ENCODE results near the gene PPP2R5D.

The PPP2R5D gene

DNA sequence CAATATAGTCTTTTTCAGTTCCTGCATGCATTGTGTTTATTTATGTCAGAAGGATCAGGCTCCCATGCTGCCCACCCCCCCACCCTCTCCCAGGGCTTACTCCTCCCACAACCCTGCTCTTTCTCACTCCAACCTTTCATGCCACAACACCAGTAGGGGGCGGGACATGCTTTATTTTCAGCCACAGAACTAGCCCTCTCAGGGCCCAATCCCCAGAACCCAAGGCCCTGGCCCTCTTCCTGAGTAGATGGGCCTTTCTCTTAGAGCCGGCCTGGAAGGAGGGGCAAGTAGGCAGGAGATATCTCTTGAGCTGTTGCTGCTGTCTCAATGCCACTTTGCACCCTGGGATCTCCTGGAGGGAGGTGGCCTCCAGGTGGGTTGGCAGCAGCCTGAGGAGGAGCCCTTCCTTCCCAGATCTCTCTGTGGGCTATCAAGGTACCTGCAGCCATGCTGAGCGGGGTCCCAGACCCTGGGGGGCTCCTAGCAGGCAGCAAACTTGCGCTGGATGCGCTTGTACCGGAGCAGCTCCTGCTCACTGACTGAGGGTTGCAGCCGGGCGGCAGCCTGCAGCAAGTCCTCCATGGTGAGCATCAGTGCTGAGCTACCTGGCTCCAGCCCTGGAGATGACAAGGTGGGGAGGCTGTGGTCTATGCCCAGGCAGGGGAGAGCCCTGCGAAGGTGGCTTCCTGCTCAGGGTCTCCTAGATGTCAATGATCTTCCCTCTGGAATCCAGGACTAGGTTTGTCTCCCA, 20.3 kb upstream of the PPP2R5D start:
- no peak for DNase-seq

DNA sequence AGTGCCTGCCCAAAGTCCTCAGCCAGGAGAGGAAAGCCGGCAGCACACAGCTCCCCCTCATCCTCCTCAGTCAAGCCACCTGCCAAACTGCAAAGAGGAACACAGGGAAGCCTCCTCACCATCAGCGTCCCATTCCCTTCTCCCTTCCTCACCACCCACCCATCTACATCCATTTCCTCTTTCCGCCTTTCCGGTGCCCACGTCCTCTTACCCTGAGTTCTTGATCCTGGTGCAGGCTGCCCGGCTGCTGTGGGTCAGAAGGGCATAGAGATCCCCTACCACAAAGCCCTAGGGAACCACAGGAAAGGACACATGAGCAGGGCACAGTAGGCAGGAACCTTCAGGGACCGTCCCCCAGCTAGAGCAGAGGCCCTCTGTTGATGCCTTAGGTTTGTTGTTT, 17.8 kb upstream of the PPP2R5D start:
- no peak for DNase-seq

DNA sequence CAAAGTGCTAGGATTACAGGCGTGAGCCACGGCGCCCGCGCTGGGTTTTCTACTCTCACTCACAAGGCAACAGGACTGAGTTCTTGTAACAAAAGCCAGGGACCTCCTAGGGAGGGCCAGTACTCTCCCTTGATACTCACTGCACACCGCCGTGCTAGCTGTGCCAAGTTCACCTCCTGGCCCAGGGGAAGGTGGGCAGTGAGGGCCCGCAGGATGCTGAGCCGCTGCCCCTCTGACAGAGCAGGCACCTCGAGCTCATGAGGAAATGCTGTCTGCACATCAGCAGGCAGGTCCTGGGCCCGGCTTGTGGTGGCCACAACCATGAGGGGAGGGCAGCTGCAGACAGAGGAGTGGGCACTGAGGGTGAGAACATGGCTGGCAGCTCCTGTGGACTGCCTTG, 17.1 kb upstream of the PPP2R5D start:
- no peak for DNase-seq

GRCh38 chr6:42968126-42968701, 16.2 kb upstream of the PPP2R5D start:
- no peak for DNase-seq

DNA sequence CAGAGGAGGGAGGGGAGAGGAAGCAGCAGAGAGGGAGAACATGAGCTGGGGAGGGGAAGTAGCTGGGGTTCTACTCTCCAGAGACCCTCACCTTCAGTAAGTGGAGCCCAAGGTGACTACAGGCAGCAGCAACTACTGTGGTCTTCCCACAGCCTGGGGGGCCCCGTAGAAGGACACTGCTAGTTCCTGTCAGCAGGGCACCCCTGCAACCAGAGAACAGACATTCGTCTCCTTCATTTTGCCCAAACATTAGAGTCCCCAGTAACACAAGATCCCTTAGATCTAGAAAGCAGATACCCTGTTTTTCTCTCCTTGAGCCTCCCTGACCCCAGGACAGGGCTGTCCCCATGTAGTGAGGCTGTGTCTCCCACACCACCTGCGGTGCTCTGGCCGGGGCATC, 15.6 kb upstream of the PPP2R5D start:
- DNase-seq, result no peak

DNA sequence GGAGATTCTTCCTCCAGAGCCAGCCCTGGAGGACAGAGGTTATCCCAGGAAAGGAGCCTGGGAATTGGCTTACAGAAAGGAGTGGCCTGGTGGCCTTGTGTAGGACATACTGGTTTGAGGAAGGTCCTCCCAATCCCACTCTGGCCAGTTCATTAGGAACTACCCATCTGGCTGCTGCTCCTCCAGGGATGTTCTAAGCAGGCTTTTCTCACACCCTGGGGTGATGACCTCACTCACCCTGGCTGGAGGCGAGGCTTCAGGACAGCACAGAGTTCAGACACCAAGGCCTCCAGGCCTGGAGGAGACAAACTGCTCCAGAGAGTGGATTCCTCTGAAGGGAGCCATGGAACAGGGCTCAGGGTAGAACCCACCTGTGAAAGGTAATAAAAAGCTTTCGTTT, 14.9 kb upstream of the PPP2R5D start:
- no peak for DNase-seq

- DNase-seq, result no peak
These were observed 14.4 kb upstream of the PPP2R5D start for GRCh38 chr6:42969934-42970333.

- no peak for DNase-seq
These were observed 13.3 kb upstream of the PPP2R5D start for GRCh38 chr6:42970871-42971612.

- DNase-seq, result no peak
These were observed 12.5 kb upstream of the PPP2R5D start for GRCh38 chr6:42971746-42972327.

GRCh38 chr6:42973926-42974325, 10.4 kb upstream of the PPP2R5D start:
- no peak for DNase-seq

DNA sequence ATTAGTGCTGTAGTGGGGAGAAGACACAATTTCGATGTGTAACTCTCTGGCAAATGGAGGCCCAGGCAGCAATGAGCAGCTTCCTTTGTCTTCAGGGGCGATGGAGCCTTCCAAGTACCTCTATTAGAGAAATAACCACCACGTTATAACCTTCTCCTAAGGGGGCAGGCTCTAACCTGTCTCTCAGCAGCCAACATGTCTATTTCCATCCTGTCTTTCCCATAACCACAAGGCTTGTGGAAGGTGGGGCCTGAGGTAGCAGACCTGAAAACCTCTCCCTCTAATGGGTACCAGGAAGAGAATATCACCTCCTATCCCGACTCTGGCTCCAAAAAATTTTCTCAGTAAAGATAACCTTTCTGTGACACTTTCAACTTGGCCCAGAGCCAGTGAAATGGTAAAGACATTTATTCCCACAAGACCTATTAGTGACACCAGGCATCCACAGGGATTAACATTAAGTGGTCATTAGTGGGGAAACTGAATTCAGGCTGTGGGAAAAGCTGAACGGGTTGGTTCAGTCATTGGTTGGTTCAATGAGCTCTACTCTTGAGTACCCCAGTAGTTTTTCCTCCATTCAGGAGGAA, 9.4 kb upstream of the PPP2R5D start:
- no peak for DNase-seq

GRCh38 chr6:42978487-42978838, 5.9 kb upstream of the PPP2R5D start:
- no peak for DNase-seq

DNA sequence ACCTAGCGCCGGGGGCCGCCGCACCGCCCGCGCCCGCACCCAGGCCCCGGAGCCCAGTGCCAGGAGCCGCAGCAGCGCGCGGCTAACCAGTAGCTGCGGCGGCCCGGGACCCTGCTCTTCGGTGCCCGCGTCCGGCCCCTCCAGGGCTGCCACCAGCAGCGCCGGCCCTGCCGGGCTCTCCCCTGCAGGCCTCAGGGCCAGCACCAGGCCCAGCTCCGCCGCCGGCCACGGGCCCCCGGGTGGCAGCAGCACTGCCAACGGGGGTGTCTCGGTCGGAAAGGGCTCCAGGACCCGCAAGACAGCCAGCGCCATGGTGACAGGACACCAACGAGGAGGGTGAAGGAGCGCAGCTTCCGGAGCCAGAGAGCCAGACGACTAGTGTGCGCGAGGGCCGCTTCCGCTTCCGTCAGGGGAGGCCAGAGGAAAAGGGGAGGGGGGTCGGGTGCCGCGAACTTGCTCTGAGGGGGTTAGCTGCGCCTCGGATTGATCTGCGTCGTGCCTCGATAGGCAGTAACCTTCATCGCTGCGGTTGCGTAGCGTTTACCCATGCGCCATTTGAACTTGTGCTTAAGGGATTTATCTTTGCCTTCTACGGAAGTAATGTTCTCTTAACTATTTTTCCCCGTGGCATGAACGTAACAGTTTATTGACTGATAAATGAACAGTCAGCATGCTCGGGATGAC, 5.4 kb upstream of the PPP2R5D start, which contains the start of gene PEX6:
Gene PEX6 (minus strand): TSS at position 343 of the 684 bp plus-strand sequence. CDS start 31 bp downstream, at position 312.
- DNase-seq, result peak; percentile 56

GRCh38 chr6:42979523-42980177, 4.7 kb upstream of the PPP2R5D start:
- no peak for DNase-seq

DNA sequence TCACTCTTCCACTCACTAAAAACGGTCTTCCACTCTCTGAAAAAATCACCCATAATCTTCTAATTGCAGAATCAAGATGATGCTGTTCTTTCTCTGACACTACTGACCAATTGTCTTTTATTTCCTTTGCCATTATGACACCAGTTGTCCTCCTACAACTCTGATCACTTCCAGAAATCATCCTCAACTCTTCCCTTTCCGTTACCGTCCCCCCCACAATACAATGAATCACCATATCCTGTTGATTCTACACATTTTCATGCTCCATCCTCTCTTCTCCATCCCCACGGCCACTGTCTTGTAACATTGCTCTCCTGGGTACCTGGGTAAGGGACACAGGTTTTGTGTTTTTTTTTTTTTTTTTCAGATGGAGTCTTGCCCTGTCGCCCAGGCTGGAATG, 2.5 kb upstream of the PPP2R5D start:
- no peak for DNase-seq

- no peak for DNase-seq
These were observed 630 bp downstream of the PPP2R5D start for GRCh38 chr6:42984924-42985475.

- DNase-seq, result no peak
These were observed 3.4 kb downstream of the PPP2R5D start for GRCh38 chr6:42987533-42988451.

GRCh38 chr6:42988486-42989020, 4.2 kb downstream of the PPP2R5D start:
- DNase-seq, result no peak

GRCh38 chr6:42989923-42990322, 5.6 kb downstream of the PPP2R5D start:
- no peak for DNase-seq

GRCh38 chr6:42993445-42993844, 9.1 kb downstream of the PPP2R5D start:
- no peak for DNase-seq

Data from NCI-H2107 (cell line).